IPS-20b (cell line): Measurements from ENCODE around the gene BPIFB2.

ENCODE experiments used
- H3K27ac ChIP-seq: one replicate; pipeline ENCODE4 v1.5.1; 2013; ENCODE audit warnings: low read length
- H3K27me3 ChIP-seq: 2 replicates; pipeline ENCODE4 v1.6.1; 2013; ENCODE audit warnings: mild to moderate bottlenecking, low read length, inconsistent platforms; ENCODE audit not compliant: insufficient read depth
- H3K36me3 ChIP-seq: 2 replicates; pipeline ENCODE4 v1.6.1; 2013; ENCODE audit warnings: low read depth, mild to moderate bottlenecking, inconsistent platforms, low read length, moderate library complexity; ENCODE audit not compliant: insufficient read depth
- H3K4me1 ChIP-seq: 2 replicates; pipeline ENCODE4 v1.6.1; 2013; ENCODE audit warnings: mild to moderate bottlenecking, control low read depth, inconsistent platforms, low read length, moderate library complexity; ENCODE audit not compliant: insufficient read depth
- H3K4me3 ChIP-seq: 2 replicates; pipeline ENCODE4 v1.5.1; 2013; ENCODE audit warnings: mild to moderate bottlenecking, low read length, inconsistent platforms
- H3K9ac ChIP-seq: 2 replicates; pipeline ENCODE4 v1.6.1; 2013; ENCODE audit warnings: low read depth, mild to moderate bottlenecking, inconsistent platforms, low read length, moderate library complexity
- H3K9me3 ChIP-seq: 2 replicates; pipeline ENCODE4 v1.6.1; 2013; ENCODE audit warnings: mild to moderate bottlenecking, low read depth, low read length, inconsistent platforms; ENCODE audit not compliant: insufficient read depth

Gene BPIFB2

DNA sequence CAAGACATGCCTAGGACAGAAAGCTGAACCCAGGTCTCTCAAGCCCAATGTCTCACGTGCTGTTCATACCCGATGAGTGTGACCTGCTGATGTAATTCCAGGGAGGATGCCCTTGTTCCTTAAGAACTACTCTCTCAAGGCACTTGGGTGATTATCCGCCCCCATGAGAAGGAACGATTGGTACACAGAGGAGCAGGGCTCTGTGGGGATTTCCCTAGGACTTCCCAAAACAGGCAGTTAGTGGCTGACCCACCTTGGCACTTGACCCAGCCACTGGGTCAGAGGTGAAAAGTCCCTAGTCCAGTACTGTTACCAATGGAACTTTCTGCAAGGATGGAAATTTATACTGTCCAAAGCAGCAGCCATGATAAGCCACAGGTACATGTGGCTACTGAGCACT is 14.8 kb downstream of the BPIFB2 start:
- Histone ChIP-seq H3K27ac (no peak overlapping the region), H3K4me1 (no peaks in the 10 kb centered on the region), H3K27me3 (no peaks in the 10 kb centered on the region), H3K9me3 (no peaks in the 10 kb centered on the region), H3K36me3 (no peaks in the 10 kb centered on the region), H3K9ac (no peak overlapping the region), H3K4me3 (no peak overlapping the region)

- H3K4me1 ChIP-seq: no peaks in the 10 kb centered on the region
- H3K4me3 ChIP-seq: no peak overlapping the region
- H3K9me3 ChIP-seq: no peaks in the 10 kb centered on the region
- no peaks in the 10 kb centered on the region for H3K27me3 ChIP-seq
- H3K9ac ChIP-seq: no peak overlapping the region
- no peak overlapping the region for H3K27ac ChIP-seq
- no peaks in the 10 kb centered on the region for H3K36me3 ChIP-seq
These were observed 15.4 kb downstream of the BPIFB2 start for GRCh38 chr20:33022694-33023438.

DNA sequence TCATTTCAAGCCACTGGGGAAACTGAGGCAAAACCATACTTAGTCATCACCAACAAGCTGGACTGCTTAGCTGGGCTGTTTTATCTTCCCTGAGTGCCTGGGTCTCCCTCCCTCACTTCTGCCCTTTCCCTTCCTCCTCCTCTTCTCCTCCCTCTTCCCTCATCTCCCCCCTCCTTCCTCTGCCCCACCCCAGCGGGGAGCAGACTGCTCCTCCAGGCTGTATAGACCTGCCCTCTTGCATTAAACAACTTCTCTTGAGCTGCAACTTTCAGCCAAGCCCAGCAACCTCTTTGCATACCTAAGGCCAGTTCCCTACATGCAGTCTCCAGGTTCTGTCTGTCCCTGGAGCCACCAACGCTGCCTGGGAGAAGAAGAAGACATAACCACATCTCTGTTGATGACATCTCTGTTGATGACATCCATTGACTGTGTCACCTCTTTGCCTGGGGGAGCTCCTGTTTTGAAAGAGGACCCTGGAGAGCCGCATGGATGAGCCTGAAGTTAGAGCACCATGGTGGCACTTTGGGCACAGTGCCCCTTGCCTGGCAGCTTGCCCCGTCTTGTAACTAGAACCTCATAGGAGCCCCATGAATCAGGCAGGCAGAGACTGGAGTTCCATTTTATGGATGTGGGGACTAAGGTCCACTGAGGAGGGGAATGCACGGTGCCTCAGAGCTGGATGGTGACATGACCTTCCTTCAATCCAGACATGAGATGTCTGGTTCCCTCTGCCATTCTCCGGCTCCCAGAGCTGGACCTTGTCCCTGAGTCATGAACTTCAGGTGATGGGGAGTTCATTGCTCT is 16.1 kb downstream of the BPIFB2 start:
- Histone ChIP-seq H3K27ac (no peak overlapping the region), H3K27me3 (no peaks in the 10 kb centered on the region), H3K9me3 (no peaks in the 10 kb centered on the region), H3K9ac (no peak overlapping the region), H3K4me3 (no peak overlapping the region), H3K4me1 (no peaks in the 10 kb centered on the region), H3K36me3 (no peaks in the 10 kb centered on the region)

DNA sequence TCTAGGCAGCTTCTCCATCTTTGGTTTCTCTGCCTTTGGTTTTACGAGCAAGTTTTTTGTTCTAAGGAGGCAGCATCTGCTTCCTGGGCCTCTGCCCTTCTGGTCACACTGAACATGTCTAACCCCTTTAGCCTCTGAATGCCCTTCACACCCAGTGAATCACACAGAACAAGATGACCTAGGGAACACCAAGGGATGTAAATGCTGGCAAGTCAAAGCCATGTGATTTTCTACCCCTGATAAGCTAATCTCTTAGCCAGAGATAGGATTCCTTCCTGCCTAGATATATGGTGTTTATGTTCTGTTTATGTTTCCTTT is 16.7 kb downstream of the BPIFB2 start:
- Histone ChIP-seq H3K9ac (no peak overlapping the region), H3K27me3 (no peaks in the 10 kb centered on the region), H3K36me3 (no peaks in the 10 kb centered on the region)

GRCh38 chr20:33024609-33025317 is 17.3 kb downstream of the BPIFB2 start:
- Histone ChIP-seq H3K36me3 (no peaks in the 10 kb centered on the region), H3K4me3 (no peak overlapping the region), H3K9me3 (no peaks in the 10 kb centered on the region), H3K27ac (no peak overlapping the region), H3K9ac (no peak overlapping the region), H3K27me3 (no peaks in the 10 kb centered on the region), H3K4me1 (no peaks in the 10 kb centered on the region)

More for the DNA sequence above, 16.7 kb downstream of the BPIFB2 start:
- Histone ChIP-seq H3K4me3 (no peak overlapping the region), H3K4me1 (no peaks in the 10 kb centered on the region), H3K27ac (no peak overlapping the region), H3K9me3 (no peaks in the 10 kb centered on the region)

GRCh38 chr20:33025318-33025876 is 17.9 kb downstream of the BPIFB2 start:
- no peak overlapping the region for H3K4me3 ChIP-seq
- H3K4me1 ChIP-seq: no peaks in the 10 kb centered on the region
- H3K36me3 ChIP-seq: no peaks in the 10 kb centered on the region
- no peak overlapping the region for H3K9ac ChIP-seq
- H3K27me3 ChIP-seq: no peaks in the 10 kb centered on the region
- no peak overlapping the region for H3K27ac ChIP-seq
- H3K9me3 ChIP-seq: no peaks in the 10 kb centered on the region

DNA sequence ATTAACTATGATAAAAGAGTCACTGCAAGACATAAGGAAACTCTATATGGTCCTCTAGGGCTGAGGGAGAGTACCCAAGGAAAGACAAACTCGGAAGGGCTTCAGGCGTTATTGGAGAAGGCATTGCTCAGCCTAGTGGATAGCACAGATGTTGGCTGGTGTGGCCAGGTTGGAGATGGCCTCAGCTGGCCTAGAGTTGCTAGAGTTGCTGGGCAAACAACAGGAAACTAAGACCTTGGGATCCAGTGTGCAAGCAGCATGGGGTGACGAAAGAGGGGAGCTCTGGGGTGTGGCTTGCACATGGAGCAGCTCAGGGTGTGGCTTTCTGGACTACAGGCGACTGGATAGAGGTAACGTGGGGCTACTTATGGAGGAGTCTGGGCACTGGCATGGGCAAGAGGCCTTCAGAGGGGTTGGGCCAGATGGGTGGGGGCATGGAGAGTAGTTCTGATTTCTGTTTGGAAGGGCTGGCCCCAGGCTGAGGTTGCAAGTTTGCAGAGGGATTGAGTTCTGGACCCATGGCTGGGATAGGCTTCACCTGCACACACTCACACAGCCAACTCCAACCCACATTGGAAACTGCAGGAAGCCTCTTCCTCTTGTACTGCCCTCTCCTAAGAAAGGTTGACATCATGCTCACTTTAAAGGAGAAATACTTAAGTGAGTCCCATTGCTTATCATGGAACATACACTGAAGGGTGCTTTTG is 18.7 kb downstream of the BPIFB2 start:
- Histone ChIP-seq H3K36me3 (no peaks in the 10 kb centered on the region), H3K4me3 (no peak overlapping the region), H3K9me3 (no peaks in the 10 kb centered on the region), H3K27ac (no peak overlapping the region), H3K27me3 (no peaks in the 10 kb centered on the region), H3K9ac (no peak overlapping the region), H3K4me1 (no peaks in the 10 kb centered on the region)

- Histone ChIP-seq H3K9me3 (no peaks in the 10 kb centered on the region), H3K9ac (no peak overlapping the region), H3K4me1 (no peaks in the 10 kb centered on the region), H3K27ac (no peak overlapping the region), H3K4me3 (no peak overlapping the region), H3K27me3 (no peaks in the 10 kb centered on the region), H3K36me3 (no peaks in the 10 kb centered on the region)
These were observed 19.6 kb downstream of the BPIFB2 start for GRCh38 chr20:33026779-33027759.

DNA sequence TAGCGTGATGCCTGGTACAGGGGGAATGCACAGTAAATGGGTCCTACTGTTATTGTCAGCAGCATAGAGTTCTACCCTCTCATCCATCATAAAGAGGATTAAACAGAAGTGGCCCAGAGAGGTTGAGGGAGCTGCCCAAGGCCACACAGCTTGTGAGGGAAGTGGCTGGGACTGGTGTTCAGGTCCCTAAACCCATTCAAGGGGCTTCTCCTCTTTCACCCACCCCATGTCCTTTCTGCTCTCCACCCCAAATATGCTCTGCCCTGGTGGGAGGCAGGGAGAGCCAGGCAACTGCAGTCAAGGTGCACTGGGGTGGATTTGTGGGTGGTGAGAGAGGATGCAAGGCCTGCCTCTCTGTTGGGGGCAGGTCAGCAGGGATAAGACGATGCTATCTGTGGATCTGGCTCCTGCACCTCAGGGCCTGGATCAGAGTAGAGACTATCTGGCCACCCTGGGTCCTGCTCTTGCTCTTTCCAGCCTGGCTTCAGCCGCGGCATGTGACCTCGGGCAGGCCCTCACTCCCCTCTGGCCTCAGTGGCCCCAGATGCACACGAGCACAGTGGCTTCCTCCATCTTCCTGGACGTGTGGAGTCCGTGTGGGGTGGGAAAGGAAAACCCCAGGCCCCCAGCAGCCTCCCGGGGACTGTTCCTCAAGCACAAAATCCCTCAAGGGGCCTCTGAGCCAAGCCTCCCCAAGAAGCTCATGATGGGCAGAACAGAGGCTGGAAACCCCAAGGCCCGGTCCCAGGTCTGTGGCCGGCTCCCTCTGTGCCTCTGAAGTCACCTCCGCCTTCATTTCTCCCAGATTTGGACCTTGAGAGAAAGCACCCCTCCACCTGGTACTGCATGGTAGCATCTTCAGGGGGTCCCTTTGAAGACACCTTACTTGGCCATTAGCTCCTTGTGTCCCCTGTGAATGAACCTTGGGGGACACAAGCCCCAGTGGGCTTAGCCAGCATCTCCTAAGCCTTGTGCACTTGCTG is 20.6 kb downstream of the BPIFB2 start:
- Histone ChIP-seq H3K9me3 (no peaks in the 10 kb centered on the region), H3K36me3 (no peaks in the 10 kb centered on the region), H3K27ac (no peak overlapping the region), H3K27me3 (no peaks in the 10 kb centered on the region), H3K9ac (no peak overlapping the region), H3K4me3 (no peak overlapping the region), H3K4me1 (no peaks in the 10 kb centered on the region)

DNA sequence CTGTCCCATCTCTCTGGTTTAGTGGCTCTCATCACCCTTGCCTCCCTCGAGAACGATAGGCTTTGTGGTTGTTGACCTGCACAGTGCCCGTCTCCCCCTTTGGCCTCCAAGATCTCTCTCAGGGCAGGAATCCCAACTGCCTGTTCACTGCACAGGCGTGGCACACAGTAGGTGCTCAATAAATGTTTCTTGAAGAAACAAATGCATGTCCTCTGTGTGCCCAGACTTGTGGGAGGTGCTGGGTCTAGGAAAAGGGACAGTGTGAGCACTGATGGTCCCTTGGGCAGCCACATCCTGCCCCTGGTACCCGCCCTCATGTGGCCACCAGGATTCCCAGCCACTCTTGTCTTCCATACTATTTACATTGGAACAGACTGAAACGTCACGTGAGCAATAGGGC is 21.4 kb downstream of the BPIFB2 start:
- H3K27me3 ChIP-seq: no peaks in the 10 kb centered on the region

More for the DNA sequence above, 21.4 kb downstream of the BPIFB2 start:
- no peaks in the 10 kb centered on the region for H3K9me3 ChIP-seq
- no peak overlapping the region for H3K4me3 ChIP-seq
- no peak overlapping the region for H3K9ac ChIP-seq
- H3K27ac ChIP-seq: no peak overlapping the region
- no peaks in the 10 kb centered on the region for H3K4me1 ChIP-seq
- no peaks in the 10 kb centered on the region for H3K36me3 ChIP-seq
